ENCODE results near the gene SSTR4.

The SSTR4 gene

DNA sequence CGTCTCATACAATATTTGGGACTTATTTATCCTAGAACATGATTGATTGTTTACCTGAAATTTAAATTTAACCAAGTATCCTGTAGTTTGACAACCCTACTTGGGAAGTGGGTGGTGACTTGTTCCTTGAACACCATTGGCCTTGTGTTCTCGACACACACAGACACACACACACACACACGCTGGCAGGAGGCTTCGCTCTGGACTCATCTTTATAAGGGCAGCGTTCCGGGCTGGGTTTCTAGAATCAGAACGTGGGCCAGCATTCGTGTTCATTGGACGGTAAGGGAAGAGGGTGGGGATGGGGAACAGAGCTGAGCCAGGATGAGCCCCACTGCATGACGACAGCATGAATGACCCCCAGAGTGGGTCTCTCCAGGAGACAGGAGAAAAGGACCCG, 16.2 kb upstream of the SSTR4 start:
- TF ChIP-seq, protein P1, sequence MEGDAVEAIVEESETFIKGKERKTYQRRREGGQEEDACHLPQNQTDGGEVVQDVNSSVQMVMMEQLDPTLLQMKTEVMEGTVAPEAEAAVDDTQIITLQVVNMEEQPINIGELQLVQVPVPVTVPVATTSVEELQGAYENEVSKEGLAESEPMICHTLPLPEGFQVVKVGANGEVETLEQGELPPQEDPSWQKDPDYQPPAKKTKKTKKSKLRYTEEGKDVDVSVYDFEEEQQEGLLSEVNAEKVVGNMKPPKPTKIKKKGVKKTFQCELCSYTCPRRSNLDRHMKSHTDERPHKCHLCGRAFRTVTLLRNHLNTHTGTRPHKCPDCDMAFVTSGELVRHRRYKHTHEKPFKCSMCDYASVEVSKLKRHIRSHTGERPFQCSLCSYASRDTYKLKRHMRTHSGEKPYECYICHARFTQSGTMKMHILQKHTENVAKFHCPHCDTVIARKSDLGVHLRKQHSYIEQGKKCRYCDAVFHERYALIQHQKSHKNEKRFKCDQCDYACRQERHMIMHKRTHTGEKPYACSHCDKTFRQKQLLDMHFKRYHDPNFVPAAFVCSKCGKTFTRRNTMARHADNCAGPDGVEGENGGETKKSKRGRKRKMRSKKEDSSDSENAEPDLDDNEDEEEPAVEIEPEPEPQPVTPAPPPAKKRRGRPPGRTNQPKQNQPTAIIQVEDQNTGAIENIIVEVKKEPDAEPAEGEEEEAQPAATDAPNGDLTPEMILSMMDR (IDR thresholded peaks at IDR 0.05; ENCODE audit: extremely low read depth, missing control alignments): no peak
- DNase-seq (ENCODE audit: low spot score): no peak

DNA sequence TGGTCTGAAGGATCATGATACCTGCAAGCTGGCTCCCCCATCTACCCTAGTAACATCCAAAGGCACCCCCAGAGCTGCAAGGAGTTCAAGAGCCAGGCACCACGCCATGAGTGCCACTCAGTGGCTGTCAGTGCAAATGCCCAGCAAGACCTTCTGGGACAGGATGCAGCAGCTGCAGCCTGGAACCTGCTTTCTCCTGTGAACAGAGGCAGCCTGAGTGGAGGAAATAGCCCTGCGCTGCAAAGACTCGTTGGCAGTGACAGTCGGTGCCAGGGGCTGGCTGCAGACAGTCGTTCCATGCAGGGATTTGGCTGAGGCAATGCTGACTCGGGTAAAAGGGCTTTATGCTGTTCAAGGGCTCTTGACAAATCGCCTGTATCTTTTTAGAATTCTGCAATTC, 15.7 kb upstream of the SSTR4 start:
- DNase-seq (ENCODE audit: low spot score): no peak
- TF ChIP-seq, protein P1 (IDR thresholded peaks at IDR 0.05; ENCODE audit: extremely low read depth, missing control alignments): no peak

DNA sequence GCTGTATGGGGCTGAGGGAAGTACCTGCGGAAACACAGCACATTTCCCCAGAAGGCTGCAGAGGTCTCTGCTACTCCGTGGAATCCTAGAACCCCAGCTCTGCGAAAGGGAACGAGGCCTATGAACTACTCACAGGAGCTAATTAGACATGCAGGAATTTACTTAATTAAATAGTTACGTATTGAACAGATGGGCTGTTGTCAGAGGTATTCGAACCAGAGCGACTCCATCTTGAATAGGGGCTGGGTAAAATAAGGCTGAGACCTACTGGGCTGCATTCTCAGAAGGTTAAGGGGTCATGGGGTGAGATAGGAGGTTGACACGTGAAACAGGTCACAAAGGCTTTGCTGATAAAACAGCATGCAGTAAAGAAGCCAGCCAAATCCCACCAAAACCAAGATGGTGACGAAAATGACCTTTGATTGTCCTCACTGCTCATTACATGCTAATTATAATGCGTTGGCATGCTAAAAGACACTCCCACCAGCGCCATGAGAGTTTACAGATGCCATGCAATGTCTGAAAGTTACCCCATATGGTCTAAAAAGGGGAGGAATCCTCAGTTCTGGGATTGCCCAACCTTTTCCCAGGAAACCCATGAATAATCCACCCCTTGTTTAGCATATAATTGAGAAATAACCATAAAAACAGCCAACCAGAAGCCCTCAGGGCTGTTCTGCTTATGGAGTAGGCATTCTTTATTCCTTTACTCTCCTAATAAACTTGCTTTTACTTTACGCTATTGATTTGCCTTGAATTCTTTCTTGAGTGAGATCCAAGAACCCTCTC, 14.7 kb upstream of the SSTR4 start:
- no peak for DNase-seq (ENCODE audit: low spot score)
- TF ChIP-seq, protein P1 (IDR thresholded peaks at IDR 0.05; ENCODE audit: extremely low read depth, missing control alignments): no peak

DNA sequence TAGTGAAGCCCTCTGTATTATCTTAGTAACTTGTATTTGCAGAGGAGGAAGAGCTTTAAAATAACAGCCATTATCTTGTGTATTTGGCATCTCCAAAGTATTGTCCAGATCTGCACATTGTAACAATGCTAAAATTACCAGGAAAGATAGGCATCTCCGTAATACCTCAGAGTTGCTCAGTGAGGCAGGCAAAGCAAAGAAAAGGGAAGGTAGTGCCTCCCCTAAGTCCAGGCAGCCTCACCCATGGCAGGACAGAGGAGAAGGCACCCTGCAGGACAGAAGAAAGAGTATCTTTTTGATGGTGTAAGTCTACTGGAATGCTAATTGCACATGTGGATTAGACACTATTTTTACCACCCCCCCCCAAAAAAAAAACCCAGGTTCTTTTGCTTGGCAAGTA, 13.6 kb upstream of the SSTR4 start:
- no peak for DNase-seq (ENCODE audit: low spot score)
- TF ChIP-seq, protein P1 (IDR thresholded peaks at IDR 0.05; ENCODE audit: extremely low read depth, missing control alignments): no peak

DNA sequence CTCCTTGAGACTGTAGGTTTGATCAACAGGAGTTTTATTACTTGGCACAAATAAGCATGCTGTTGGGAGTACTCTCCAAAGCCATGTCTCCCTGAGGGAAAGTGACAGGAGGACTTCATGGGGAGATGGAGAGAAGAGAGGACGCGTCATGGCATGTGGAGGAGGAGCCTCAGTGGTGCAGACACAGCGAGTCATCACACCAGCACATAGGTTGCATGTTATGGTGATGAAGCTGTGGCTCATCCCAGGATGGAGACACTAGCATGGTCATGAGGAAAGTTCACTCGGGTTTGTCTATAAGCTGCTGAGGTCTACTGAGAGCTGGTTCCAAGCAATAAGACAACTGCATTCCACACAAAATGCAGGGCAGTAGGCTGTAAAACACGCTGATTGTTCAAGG, 13.2 kb upstream of the SSTR4 start:
- TF ChIP-seq, protein P1 (IDR thresholded peaks at IDR 0.05; ENCODE audit: extremely low read depth, missing control alignments): no peak
- DNase-seq (ENCODE audit: low spot score): no peak

DNA sequence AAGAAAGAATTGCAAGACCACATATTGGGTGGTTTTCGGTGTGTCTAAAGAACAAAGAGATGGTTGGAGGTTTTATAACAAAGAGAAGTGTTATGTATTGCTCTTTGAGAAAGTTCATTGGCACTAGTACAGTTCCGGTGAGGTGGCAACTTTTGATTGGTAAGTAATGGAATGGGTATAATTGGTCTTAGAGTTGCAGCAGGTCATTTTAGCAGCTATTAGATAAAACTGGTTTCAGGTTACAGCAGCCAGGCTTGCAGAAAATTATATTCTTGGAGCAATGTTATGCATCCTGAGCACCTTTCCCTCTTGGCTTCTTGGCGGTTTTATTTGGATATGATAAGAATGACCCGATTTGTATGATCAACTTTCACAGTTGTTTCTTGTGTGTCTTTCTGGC, 12.3 kb upstream of the SSTR4 start:
- no peak for DNase-seq (ENCODE audit: low spot score)
- TF ChIP-seq, protein P1 (IDR thresholded peaks at IDR 0.05; ENCODE audit: extremely low read depth, missing control alignments): no peak

DNA sequence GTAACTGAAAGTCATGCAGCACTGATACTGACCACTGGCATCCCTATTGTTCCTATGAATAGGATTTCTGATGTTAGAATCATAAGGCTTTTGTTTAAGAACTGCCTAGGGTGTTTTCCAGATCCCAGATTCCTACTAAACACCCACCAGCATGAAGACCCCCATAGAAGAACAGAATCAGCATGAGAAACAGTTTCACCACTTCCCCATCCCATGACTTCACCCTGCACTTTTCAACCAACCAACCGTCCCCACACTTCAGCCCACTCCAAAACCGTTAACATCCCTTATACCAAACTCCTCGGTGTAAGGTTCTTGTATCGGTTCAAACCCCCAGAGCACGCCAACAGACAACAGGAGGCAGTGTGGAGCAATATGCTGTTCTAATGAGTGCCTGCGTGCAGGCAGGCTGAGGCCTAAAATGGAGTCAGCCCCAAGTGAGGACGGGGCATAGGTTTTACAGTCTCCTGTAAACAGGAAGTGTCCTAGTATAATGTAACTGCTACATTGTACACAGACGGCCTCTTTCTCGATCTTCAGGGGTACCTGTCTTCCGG, 11.4 kb upstream of the SSTR4 start:
- TF ChIP-seq, protein P1 (IDR thresholded peaks at IDR 0.05; ENCODE audit: extremely low read depth, missing control alignments): no peak
- DNase-seq (ENCODE audit: low spot score): no peak
